Left hindlimb (tissue), 1 donor: ENCODE results near the gene RDM1.

Experiments
- DNase-seq: peaks from one replicate; pipeline ENCODE4 v3.0.0-alpha.2; 2018

Gene RDM1

DNA sequence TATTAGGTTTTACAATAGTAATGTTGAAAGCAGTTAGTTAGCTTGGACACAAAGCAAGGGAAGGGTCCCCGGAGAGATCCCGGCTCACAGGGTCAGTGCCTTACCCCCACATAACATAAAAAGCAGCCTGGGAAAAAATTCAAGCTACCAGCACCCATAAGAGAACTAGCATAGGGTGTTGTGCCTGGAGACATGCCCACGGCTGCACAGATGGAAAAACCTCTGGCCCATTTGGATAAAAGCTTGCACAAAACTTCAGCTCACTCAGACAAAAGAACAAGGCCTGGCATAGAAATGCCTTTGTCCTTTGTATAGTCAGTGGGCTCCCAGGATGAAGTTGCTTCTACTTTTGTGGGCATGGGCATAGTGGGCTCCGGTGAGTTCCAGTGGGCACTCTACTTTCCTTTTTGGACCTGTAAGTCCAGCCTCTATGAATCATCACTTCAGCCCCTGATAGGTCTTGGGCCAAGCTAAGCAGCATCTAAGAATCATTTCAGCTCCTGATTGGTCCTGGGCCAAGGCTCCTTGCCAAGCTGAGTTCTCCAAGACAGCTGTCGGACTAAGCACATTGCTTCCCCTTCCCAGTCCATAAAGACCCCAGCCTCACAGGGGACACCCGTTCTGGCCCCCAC is 1.3 kb upstream of the RDM1 start:
- peak; percentile 44 for DNase-seq

- no peak for DNase-seq
These were observed 2.9 kb downstream of the RDM1 start for GRCh38 chr17:35927714-35928113.

GRCh38 chr17:35923609-35924114 is 6.9 kb downstream of the RDM1 start:
- no peak for DNase-seq

GRCh38 chr17:35920229-35920628 is 10.3 kb downstream of the RDM1 start:
- DNase-seq: no peak

GRCh38 chr17:35918665-35919064 is 11.9 kb downstream of the RDM1 start:
- no peak for DNase-seq

- DNase-seq: no peak
These were observed 12.9 kb downstream of the RDM1 start for GRCh38 chr17:35917519-35918213.

DNA sequence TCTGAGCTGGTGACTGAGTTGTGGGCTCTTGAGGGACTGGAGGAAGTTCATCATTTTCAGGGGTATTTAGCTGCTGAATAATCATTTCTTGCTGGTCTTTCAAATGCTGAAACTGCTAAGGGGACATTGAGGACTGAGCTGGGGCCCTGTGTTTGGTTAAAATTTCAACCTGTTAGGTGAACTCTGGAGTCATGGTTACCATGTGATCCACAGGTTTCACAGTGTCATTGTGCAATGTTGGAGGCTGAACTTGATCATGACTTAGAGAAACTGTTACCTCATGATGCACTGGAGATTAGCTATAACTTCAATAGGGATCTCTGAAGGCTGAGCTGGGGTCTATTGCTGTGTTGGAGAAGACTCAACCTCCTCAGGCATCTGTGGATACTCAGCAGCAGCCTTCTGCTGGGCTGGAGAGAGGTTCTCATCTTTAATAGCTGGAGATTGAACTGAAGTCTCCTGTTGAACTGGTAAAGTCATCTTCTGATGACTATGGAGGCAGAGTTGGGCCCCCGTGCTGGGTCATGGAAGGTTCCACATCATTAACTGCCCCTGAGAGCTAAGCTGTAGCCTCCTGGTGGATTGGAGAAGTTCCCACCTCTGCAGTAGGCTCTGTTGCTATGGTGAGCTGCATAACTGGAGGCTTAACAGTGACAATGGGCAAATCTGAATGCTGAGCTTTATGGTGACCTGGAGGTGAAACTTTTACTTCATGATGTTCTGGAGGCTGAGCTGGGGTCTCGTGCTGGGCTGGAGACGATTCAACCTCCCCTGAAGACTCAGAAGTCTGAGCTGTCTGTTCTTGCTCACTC is 15.2 kb downstream of the RDM1 start:
- no peak for DNase-seq

DNA sequence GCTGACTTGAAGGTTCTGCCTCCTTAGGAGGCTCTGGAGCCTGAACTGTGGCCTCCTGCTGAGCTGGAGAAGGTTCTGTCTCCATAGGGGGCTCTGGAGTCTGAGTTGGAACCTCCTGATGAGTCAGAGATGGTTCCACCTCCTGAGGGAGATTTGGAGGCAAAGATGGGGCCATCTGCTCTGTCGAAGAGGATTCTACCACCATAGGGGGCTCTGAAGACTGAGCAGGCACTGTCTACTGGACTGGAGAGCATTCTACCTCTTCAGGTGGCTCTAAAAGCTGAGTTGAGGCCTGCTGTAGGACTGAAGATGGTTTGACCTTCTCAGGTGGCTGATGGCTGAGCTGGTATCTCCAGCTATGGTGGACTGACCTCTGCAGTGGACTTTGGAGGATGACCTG is 16.2 kb downstream of the RDM1 start:
- no peak for DNase-seq

DNA sequence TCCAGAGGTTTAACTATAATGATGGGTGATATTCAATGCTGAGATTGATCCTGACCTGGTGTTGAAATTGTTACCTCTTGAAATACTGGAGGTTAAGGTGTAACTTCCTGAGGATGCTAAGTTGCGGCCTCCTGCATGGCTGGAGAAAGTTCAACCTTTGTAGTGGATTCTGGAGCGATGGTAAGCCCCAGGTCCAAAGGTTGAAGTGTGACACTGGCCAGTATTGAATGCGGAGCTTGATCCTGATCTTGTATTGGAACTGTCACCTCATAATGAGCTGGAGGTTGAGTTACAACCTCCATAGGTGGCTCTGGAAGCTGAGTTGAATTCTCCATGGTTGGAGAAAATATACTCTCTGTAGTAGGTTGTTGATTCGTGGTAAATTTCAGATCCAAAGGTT is 17.0 kb downstream of the RDM1 start:
- no peak for DNase-seq

DNA sequence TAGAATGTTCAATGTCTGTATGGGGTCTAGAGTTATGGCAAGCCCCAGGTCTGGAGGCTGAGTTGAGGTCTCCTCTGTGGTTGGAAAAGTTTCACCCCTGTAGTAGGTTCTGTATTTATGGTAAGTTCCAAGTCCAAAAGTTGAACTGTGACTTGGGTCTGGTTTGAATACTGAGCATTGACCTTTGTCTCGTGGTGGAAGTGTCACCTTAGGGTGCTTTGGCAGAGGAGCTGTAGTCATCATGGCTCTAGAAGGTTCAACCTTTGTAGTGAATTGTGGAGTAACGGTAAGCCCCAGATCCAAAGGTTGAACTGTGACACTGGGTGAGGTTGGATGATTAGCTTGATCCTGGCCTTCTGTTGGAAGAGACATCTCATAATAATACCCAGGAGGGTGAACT is 17.6 kb downstream of the RDM1 start:
- DNase-seq: no peak

- no peak for DNase-seq
These were observed 18.1 kb downstream of the RDM1 start for GRCh38 chr17:35912339-35912912.

- no peak for DNase-seq
These were observed 21.2 kb downstream of the RDM1 start for GRCh38 chr17:35909408-35909807.

DNA sequence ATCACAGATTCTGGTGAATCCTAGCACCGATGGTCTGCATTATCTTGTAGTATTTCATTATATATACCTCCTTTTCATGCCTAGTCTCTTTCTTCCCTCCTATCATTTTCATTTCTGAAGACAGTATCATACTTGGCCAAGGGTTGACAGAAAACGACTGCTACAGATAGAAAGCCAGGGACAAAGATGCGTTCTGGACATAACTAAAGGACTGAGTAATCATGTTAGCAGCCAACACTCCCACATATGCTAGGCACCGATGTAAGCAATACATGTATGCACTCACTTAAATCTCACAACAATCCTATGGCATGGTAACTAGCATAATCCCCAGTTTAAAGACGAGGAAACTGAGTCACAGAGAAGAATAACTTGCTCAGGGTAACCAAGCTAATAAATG is 22.9 kb downstream of the RDM1 start:
- DNase-seq: no peak

- DNase-seq: no peak
These were observed 23.5 kb downstream of the RDM1 start for GRCh38 chr17:35906926-35907637.

DNA sequence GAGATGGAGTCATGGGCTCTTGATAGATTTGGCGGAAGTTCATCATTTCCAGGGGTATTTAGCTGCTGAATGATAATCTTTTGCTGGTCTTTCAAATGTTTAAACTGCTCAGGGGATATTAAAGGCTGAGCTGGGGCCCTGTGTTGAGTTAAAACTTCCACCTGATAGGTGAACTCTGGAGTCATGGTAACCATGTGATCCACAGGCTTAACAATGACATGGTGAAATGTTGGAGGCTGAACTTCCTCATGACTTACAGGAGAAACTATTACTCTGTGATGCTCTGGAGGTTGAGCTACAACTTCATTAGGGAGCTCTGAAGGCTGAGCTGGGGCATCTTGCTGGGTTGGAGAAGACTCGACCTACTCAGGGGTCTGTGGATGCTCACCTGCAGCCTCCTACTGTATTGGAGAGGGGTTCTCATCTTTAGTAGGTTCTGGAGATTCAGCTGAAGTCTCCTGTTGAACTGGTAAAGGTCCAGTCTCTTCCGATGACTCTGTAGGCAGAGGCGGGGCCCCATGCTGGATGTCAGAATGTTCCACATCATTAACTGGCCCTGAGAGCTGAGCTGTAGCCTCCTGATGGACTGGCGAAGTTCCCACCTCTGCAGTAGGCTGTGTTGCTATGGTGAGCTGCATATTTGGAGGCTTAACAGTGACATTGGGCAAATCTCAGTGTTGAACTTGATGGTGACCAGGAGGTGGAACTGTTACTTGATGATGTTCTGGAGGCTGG is 24.2 kb downstream of the RDM1 start:
- DNase-seq: no peak

- DNase-seq: no peak
These were observed 27.1 kb downstream of the RDM1 start for GRCh38 chr17:35903451-35903850.

GRCh38 chr17:35901631-35902175 is 28.9 kb downstream of the RDM1 start:
- DNase-seq: no peak

DNA sequence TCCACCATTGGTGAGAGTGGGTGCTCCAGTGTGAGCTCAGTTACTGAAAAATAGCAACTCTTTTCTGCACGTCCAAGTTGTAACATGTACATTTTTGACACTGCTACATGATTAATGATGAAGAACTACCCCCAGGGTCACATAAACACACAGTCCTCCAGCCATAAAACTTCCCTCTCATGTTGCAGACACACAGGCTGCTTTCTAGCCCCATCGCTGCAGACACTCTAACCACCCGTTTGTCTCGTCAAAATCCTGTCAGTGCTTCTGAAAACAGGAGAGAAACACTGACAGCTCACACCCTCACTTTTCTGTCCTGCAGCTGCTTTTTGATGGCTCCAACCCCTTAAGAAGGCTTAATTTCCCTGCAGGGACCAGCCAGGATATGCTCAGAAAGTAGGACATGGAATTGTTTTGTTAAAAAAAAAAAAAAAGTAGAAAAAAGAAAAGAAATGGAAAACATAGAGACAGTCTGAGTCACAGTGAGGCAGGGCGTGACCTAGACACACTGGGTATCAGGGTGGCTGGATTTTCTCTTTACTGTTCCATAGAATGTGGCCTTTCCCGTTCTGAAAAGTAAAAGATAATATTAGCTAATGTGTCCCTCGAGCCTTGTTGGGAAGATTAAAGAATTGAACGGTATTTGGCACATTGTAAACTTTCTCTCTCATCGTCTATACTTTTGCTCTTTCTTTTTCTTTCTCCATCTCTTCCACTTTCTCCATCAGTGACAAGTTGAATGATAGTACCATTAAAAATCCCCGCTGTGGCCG is 29.7 kb downstream of the RDM1 start:
- DNase-seq: no peak

DNA sequence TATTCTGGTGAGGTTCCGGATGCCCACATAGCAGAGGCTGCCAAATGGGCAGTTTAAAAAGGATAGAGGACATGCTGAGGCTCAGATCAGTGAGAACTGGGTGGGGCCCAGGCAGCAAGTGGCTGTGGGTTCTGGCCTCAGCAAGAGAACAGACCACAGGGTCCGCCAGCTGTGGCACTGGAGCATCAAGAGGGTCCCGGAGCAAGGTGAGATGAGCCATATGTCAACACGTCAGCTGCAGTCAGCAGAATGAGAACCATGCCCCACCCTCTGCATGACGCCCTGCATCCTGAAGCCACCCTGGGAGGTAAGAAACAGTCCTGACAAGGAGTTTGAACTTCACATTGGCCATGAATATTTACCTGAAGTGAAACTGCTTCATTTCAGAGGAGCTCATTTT is 30.3 kb downstream of the RDM1 start:
- no peak for DNase-seq

DNA sequence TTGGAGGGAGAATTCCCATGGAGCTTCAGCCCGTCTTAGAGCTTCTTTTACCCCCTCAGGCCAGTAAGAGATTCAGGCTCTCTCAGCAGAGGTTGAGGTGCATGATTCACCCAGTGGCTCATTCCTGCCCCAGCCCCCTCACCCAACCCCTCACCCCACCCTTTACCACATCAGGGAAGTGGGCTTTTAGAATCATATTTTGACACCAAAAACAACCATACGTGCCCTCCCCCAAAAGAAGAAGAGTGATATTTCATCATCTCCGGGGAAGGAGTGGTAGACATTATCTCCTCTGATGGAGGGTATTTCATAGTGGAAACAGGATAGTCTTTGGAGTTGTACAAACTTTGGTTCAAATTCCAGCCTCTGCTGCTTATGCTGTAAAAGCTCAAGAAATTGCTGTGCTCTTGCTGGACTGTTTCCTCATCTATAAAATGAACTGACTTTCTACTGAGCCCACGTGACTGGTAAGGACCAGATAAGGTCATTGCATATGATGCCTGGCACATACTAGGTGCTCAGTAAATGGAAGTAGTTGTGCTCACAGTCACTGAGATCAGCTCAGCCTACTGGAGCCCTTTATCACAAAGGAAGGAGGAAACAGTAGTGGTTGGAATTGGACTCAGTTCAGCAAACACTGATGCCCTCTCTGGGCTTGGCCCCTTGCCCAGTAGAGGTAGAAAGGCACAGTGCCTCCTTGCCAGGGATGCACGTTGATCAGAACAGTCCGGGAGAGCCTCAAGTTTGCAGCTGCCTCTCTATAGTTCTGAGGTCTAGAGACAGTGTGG is 32.1 kb downstream of the RDM1 start:
- DNase-seq: no peak
